ENCODE results near the gene SORBS2.
"Not testable (repeated sequence)": the region's sequence is repeated elsewhere in the genome, so short reads cannot be mapped to it uniquely, and the experiment has no call there.

The SORBS2 gene

GRCh38 chr4:185710487-185710995 lies 101.5 kb downstream of the SORBS2 start:
- no peak for DNase-seq

GRCh38 chr4:185709802-185710486 lies 102.0 kb downstream of the SORBS2 start:
- no peak for DNase-seq

- DNase-seq, result no peak
Measured at GRCh38 chr4:185708348-185708747, 103.6 kb downstream of the SORBS2 start.

- DNase-seq, result not testable (repeated sequence)
Measured at GRCh38 chr4:185707622-185708021, 104.4 kb downstream of the SORBS2 start.

- no peak for DNase-seq
Measured at GRCh38 chr4:185702147-185702663, 109.8 kb downstream of the SORBS2 start.

GRCh38 chr4:185700630-185701029 lies 111.4 kb downstream of the SORBS2 start:
- DNase-seq, result no peak

GRCh38 chr4:185700048-185700447 lies 111.9 kb downstream of the SORBS2 start:
- DNase-seq, result no peak

- no peak for DNase-seq
Measured at GRCh38 chr4:185697488-185697887, 114.5 kb downstream of the SORBS2 start.

GRCh38 chr4:185695743-185696142 lies 116.3 kb downstream of the SORBS2 start:
- DNase-seq, result no peak

DNA sequence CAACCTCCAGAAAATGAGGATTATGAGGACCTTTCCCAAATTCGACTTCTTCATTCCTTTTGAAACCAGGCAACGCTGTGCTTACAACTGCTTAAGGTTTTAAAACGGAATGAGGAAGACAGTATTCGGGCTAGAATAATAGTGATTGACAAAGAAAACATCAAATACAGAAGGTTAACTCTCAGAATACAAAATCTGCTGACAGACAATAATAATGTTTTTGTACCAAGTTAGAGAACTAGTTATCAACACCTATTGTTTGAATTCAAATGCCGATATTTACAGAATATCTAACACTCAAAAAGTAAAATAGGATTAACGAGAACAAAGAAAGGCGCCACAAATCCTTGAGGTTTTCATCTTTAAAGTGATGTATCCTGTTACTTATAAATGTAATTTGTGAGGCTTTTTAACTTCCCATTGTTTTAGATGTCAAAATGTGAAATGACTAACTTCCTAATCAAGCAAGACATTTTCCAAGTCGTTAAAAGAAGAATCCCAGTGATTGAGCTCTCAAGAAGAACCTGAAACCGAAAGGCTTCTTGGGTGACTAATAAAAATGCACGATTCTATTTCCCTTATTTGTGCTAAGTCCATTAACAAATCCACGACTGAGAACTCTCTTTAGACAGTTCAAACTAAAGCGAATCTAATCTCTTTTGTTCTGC lies 118.3 kb downstream of the SORBS2 start:
- DNase-seq, result no peak

DNA sequence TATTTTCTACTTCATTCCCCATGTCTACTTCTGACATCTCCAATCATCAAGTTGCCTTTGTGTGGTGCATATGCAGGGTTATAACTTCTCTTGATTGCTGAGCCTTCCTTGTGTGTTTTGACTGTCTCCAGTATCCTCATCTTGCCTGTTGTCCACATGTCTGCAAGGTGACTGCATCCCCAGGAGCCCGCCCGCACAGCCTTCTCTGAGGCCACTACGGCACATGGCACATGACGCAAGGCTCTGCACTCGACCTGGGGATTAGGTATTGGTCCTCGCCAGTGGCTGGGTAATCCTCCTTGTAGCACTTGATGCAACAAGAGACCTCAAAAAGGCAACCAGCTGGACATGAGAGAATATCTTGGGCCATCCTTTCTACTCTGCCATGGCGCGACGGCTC lies 122.6 kb downstream of the SORBS2 start:
- DNase-seq, result no peak

DNA sequence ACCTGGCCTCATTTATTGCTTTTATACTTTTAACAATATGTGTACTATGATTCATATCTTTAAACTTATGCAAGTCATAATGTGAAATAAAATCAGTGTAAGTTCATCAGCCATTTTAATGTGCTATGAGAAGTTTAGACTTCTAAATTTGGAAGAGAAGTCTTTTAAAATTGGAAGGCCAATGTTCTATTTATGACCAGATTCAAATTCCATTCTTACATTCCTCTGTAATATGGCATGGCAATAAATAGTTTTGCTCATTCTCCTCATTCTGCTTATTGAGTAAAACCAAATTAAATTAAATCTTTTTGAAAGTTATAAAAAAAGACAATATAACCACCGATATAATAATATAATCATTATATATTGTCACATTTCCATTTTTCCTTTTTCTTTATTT lies 126.2 kb downstream of the SORBS2 start:
- no peak for DNase-seq

DNA sequence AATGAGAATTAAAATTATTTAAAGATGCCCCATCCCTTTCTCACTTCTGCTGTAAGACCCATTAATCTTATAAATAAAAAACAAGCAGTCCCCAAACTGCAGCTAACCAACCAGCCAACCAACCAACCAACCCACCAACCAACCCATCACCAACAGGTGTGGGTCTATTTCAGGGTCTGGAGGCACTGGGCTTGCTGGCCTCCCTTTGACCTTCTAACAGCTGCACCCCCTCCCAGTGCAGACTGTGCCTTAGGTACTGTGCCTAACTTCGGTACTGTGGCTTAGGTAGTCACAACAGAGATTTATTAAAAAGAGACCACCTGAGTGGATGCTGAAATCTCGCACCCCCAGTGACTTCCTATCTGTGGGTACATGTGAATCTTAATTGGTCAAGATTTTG lies 128.1 kb downstream of the SORBS2 start:
- DNase-seq, result no peak

- no peak for DNase-seq
Measured at GRCh38 chr4:185683222-185683621, 128.8 kb downstream of the SORBS2 start.

DNA sequence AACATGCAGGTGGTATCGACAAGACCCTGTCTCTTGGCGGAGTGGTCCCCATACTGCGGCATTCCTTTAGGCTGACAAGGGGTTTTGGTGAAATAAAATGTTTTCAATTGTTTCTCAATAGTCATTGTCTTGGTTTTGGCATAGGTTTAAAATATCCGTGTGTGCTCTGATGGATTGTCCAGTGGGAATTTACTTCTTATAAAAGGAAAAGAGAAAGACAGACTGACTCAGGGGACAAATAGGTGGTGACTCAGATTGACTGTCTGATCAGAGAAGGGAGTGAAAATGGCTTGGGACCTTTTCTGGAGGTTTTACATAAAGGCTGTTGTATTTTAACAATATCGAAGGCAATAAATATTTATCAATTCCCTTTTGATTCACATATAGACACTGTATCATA lies 129.8 kb downstream of the SORBS2 start:
- DNase-seq, result no peak

GRCh38 chr4:185681604-185682003 lies 130.4 kb downstream of the SORBS2 start:
- DNase-seq, result no peak

DNA sequence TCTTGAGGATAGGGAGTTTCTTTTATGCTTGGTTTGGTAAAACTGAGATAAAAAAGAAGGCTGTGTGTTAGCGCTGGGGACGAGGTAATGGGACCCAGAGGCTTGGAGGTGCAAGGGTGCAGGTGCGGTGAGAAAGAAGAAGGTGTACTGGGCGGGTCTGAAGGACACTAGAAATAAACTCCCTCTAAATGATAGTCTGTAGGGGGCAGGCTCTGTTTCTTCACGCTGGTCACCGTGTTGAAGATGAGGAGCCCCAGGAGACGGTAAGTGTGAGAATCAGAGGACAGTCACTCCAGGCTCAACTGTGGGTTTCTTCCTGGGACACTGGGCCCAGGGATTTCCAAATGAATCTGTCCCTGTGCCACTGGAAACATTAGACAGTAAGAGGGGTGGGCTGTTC lies 131.4 kb downstream of the SORBS2 start:
- no peak for DNase-seq

GRCh38 chr4:185679523-185679922 lies 132.5 kb downstream of the SORBS2 start:
- DNase-seq, result no peak

- no peak for DNase-seq
Measured at GRCh38 chr4:185677637-185678314, 134.2 kb downstream of the SORBS2 start.

DNA sequence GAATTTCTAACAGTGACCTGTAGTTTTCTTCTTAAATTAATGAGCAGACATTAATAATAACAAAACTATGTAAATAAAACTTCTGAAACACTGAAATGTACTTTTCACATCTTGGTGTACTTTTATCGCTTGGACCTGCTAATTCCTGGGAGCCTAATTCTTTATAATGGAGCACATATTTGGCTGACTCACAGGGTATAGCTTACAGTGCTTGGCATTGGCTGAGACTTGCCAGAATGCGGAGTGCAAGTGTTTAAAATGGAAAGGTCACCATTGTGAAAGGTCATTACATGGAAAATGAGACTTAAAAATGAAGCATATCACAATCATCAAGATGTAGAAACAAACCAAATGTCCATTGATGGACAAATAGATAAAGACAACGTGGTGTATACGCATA lies 139.4 kb downstream of the SORBS2 start:
- DNase-seq, result no peak

DNA sequence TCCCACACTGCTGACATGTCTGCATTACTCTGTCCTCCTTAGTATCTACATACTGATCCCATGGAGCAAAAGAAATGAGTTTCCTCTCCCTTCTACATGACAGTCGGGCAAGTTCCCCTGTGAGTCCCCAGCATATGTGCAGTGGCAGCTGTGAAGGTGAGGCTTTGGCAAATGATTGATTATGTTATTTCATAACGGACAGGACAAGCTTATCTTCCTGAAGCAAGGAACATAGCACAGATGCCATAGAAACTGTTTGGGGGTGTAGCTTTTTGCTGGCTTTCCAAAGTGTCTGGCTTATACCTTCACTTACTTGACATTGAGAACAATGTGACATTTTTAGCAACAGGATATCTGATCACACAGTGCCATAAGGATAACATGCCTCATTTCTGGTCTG lies 139.8 kb downstream of the SORBS2 start:
- no peak for DNase-seq

DNA sequence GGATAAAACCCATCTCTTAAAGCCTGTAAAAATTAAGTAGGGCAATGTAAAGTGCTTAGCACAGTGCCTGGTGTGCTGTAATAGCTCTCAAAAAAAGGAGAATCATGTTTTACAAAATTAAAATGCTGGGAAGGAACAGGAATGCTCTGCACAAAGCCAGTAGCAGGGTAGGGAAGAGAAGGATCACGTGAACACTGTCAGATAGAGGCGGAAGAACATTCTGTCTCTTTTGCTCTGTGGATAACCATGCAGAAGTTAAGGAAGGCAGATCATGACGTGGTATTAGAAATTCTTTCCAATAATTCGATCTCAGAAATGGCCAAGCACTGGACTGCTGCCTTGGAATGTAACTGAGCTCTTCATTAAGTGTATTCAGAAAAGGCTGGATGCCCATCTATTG lies 140.5 kb downstream of the SORBS2 start:
- no peak for DNase-seq

- no peak for DNase-seq
Measured at GRCh38 chr4:185671066-185671465, 140.9 kb downstream of the SORBS2 start.

GRCh38 chr4:185669288-185669687 lies 142.7 kb downstream of the SORBS2 start:
- no peak for DNase-seq

Measured in NCI-H526 treated with DMSO at 0.1 percent for 48 hours (cell line).